ENCODE measurements around the gene ARHGAP24. TPM values are rescaled to one million over a fixed set of nuclear protein-coding genes. Genes with fewer than 3 reads are reported as not detected.

Gene ARHGAP24
- total and polyA plus RNA-seq, 4 donors = 10.0 to 79.4 (median 21.6) TPM

DNA sequence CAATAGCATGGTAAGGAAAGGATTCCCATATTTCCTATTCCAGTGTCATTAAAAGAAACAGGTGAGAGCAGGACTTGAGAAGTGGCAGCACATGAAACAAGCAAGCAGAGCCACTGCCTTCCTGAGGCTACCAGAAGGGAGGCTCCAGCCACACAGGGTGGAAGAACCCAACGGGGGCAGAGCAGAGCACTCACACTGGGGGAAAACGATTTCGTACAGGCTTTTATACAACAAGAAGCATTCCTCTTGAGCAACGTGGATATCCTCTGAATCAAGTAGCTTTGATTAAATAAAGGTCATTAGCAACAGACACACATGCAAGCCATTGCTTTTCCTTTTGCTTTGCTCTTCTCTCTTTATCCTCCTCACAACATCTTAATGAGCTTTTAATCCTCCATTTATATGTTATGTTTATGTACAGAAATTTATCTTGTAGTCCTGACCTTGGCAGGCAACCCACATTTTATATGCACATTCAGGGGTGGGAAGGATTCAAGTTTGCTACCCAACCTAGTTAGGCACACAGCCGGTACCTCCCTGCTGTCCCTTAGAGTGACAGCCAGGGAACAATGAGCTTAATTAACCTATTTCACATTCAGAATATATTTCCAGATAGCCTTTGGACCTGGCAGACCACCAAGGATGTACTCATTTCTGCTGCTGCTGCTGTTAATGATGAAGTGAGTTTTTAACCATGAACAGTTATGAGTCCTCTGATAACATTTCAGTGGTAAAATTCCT lies 202.1 kb downstream of the ARHGAP24 start:
- Histone ChIP-seq H3K27ac (ENCODE audit: low read depth in 1 of 2, low read length in 1 of 2) (no peak overlapping the region), H3K4me3 (no peak overlapping the region), H3K36me3 (ENCODE audit: control insufficient read depth in 4 of 4, insufficient read depth in 4 of 4, low read length in 4 of 4) (peaks cover 0 to 2% (median 0%) of the 10 kb centered on the region in 4 donors), H3K9ac (ENCODE audit: insufficient read depth in 1 of 2, low read length in 2 of 2) (no peak overlapping the region), H3K4me1 (ENCODE audit: control insufficient read depth in 5 of 5, insufficient read depth in 5 of 5, low read length in 5 of 5) (peaks cover 0 to 22% (median 12%) of the 10 kb centered on the region in 5 donors), H3K27me3 (ENCODE audit: control insufficient read depth in 3 of 3, insufficient read depth in 3 of 3, low read length in 2 of 3) (no peaks in the 10 kb centered on the region), H3K9me3 (ENCODE audit: control insufficient read depth in 4 of 4, insufficient read depth in 3 of 4, low read length in 3 of 4) (no peaks in the 10 kb centered on the region)
- 54 to 55% methylated on average over 5 of the region's 5 CpGs for WGBS, 2 donors
- DNase-seq (peak; percentile 18 to 63 (median 37)), ATAC-seq (ENCODE audit: insufficient read depth, low FRiP score) (no peak)
- TF ChIP-seq, protein P1, sequence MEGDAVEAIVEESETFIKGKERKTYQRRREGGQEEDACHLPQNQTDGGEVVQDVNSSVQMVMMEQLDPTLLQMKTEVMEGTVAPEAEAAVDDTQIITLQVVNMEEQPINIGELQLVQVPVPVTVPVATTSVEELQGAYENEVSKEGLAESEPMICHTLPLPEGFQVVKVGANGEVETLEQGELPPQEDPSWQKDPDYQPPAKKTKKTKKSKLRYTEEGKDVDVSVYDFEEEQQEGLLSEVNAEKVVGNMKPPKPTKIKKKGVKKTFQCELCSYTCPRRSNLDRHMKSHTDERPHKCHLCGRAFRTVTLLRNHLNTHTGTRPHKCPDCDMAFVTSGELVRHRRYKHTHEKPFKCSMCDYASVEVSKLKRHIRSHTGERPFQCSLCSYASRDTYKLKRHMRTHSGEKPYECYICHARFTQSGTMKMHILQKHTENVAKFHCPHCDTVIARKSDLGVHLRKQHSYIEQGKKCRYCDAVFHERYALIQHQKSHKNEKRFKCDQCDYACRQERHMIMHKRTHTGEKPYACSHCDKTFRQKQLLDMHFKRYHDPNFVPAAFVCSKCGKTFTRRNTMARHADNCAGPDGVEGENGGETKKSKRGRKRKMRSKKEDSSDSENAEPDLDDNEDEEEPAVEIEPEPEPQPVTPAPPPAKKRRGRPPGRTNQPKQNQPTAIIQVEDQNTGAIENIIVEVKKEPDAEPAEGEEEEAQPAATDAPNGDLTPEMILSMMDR (IDR thresholded peaks at IDR 0.05; ENCODE audit: control extremely low read depth, extremely low read depth) = no peak

DNA sequence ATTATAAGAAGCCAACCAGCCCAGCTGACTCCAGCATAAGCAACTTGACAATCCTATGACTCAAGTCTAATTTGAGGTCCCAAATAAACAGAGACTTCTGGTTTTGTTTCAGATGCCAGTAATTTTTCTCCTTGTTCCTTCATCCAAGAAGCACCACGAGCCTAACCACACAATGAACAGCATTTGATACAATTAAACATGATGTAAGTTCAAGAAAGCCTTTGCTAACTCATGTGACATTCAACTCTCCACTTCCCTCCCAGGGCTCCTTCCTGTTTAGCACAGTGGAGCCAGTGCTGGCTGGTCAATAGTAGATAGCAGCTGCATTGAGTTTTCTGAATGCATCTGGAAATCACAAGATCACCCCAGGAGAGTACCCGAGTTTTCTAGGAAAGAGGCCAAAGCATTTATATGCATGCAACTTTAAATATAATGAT lies 206.3 kb downstream of the ARHGAP24 start:
- DNase-seq = peak in 1 of 3 donors; percentile 56
- TF ChIP-seq, protein P1 (IDR thresholded peaks at IDR 0.05; ENCODE audit: control extremely low read depth, extremely low read depth) = no peak
- peak; percentile 64 for ATAC-seq (ENCODE audit: insufficient read depth, low FRiP score)

DNA sequence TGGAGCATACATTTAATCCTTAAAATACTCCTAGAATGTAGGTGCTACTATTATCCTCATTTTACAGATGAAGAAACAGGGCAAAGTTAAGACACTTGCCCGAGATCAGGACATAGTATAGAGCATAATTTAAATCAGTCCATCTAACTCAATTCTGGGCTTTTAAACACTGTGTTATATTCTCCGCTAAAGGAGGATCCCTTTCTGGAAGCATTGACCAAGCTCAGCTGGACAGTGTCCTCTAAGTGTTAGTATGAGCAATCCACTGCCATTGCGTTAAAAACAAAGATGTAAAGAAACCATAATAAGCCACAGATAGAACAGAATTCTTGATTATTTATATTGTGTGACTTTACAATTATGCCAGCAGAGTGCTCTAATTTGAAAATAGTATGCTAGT lies 207.0 kb downstream of the ARHGAP24 start:
- no peak for DNase-seq
- H3K4me1 ChIP-seq (ENCODE audit: control insufficient read depth in 5 of 5, insufficient read depth in 5 of 5, low read length in 5 of 5) = peaks cover 0 to 6% (median 5%) of the 10 kb centered on the region in 5 donors
- no peaks in the 10 kb centered on the region for H3K27me3 ChIP-seq (ENCODE audit: control insufficient read depth in 3 of 3, insufficient read depth in 3 of 3, low read length in 2 of 3)
- TF ChIP-seq, protein P1 (IDR thresholded peaks at IDR 0.05; ENCODE audit: control extremely low read depth, extremely low read depth) = no peak
- no peak for ATAC-seq (ENCODE audit: insufficient read depth, low FRiP score)
- no peak overlapping the region for H3K9ac ChIP-seq (ENCODE audit: insufficient read depth in 1 of 2, low read length in 2 of 2)
- no peaks in the 10 kb centered on the region for H3K36me3 ChIP-seq (ENCODE audit: control insufficient read depth in 4 of 4, insufficient read depth in 4 of 4, low read length in 4 of 4)
- no peak overlapping the region for H3K4me3 ChIP-seq
- no peaks in the 10 kb centered on the region for H3K9me3 ChIP-seq (ENCODE audit: control insufficient read depth in 4 of 4, insufficient read depth in 3 of 4, low read length in 3 of 4)
- 93 to 96% methylated on average over 3 of the region's 3 CpGs for WGBS, 2 donors
- no peak overlapping the region for H3K27ac ChIP-seq (ENCODE audit: low read depth in 1 of 2, low read length in 1 of 2)

More for the DNA sequence above, 206.3 kb downstream of the ARHGAP24 start:
- Histone ChIP-seq H3K4me1 (ENCODE audit: control insufficient read depth in 5 of 5, insufficient read depth in 5 of 5, low read length in 5 of 5) (peaks cover 0 to 12% (median 11%) of the 10 kb centered on the region in 5 donors), H3K27me3 (ENCODE audit: control insufficient read depth in 3 of 3, insufficient read depth in 3 of 3, low read length in 2 of 3) (no peaks in the 10 kb centered on the region), H3K9me3 (ENCODE audit: control insufficient read depth in 4 of 4, insufficient read depth in 3 of 4, low read length in 3 of 4) (no peaks in the 10 kb centered on the region), H3K27ac (ENCODE audit: low read depth in 1 of 2, low read length in 1 of 2) (no peak overlapping the region), H3K36me3 (ENCODE audit: control insufficient read depth in 4 of 4, insufficient read depth in 4 of 4, low read length in 4 of 4) (no peaks in the 10 kb centered on the region), H3K4me3 (no peak overlapping the region), H3K9ac (ENCODE audit: insufficient read depth in 1 of 2, low read length in 2 of 2) (no peak overlapping the region)
- 6 to 27% methylated on average over 2 of the region's 2 CpGs for WGBS, 2 donors

Measured in lung (tissue), 12 donors.